Measurements from ENCODE around the gene SPINK1. TPM values are rescaled to one million over a fixed set of nuclear protein-coding genes. Genes with fewer than 3 reads are reported as not detected.

The SPINK1 gene
- polyA plus RNA-seq, 1 experiment: not detected

DNA sequence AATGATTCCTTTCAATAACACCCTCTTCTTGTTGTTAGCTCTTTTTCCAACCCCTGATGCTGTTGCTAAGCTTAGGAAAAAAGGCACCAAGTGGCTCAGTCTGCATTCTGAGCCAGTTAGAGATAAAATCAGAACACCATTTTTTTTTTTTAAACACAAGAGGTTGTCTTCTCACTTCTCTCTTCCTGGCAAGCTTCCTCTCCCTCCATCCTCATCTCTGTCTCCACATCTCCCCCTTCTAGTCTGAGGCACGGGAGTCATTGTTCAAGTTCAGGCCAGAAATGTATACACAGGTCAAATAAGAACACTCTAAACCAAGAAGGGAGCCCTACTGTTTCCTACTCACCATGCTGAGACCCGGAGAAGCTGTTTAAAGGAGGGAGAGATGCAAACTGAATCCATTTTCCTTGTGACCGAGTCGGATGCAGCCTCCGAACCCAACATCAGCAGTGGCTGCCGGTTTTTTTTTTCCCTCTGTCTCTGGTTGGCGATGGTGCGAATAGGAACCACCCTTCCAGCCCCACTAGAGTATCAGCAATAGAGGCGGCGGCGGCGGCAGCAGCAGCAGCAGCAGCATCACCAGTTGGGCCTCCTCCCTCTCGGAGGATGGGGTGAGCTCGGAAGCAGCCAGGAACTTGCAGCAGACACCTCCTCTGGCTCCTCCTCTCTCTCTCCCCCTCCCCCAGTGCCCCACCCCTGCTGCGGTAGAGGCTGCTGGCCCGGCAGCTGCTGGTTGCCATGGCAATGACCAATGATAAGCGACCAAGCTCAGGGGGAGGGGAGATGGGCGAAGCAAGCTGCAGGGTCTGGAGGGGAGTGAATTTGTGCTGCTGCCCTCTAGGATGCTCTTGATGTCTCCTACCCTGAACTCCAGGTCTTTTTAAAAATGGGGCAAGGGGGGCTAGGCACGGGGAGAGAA is 49.1 kb downstream of the SPINK1 start, which contains the start of gene JAKMIP2:
TSS of gene JAKMIP2 (minus strand) at position 619 of the 919 bp plus-strand sequence. CDS start 110,922 bp downstream, outside the sequence.
- TF ChIP-seq, protein P1, sequence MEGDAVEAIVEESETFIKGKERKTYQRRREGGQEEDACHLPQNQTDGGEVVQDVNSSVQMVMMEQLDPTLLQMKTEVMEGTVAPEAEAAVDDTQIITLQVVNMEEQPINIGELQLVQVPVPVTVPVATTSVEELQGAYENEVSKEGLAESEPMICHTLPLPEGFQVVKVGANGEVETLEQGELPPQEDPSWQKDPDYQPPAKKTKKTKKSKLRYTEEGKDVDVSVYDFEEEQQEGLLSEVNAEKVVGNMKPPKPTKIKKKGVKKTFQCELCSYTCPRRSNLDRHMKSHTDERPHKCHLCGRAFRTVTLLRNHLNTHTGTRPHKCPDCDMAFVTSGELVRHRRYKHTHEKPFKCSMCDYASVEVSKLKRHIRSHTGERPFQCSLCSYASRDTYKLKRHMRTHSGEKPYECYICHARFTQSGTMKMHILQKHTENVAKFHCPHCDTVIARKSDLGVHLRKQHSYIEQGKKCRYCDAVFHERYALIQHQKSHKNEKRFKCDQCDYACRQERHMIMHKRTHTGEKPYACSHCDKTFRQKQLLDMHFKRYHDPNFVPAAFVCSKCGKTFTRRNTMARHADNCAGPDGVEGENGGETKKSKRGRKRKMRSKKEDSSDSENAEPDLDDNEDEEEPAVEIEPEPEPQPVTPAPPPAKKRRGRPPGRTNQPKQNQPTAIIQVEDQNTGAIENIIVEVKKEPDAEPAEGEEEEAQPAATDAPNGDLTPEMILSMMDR (IDR thresholded peaks at IDR 0.05; ENCODE audit: insufficient read depth, low read depth, low read length): no peak
- DNase-seq (ENCODE audit: low read depth): no peak
- no peaks in the 10 kb centered on the region for H3K36me3 ChIP-seq (ENCODE audit: control insufficient read depth, insufficient read depth, low read length)
- ChIA-PET POLR2A (no interaction called here), CTCF (interaction anchor here (0.5 to 1.1 kb wide), 2 partner anchors 205 to 224 kb away, joined by 3 read pairs; no protein-coding TSS in a partner anchor)
- no peaks in the 10 kb centered on the region for H3K27me3 ChIP-seq (ENCODE audit: control insufficient read depth, insufficient read depth, low read length)
- H3K4me3 ChIP-seq (ENCODE audit: low read depth, low read length): no peak within 1 kb of the TSS

DNA sequence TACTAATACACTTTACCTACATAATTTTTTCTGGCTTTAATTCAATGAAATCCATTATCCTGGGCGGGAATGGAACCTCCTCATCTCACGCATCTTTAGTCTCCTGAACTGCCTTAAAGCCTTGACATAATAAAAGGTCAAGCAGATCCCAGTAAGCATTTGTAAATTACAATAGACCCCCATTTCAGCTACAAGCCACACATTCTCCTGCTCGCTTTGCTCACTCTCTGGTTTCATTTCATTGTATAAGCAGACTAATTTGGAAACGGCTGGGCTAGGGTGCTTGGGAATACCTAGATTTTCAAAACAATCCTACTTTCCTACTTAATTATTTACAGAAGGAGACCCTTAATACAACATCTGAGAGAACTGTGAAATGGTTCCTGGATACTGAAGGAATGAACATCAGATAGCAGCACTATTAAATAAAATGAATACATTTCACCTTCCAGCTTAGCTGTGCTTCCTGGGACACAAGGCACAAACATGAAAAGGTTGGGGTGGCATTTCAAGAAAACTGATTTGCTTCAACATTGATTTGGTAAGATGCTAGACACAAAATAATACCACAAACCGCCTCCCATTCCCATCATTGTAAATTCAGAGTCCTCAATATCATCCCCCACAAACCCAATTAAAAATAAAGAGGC is 50.4 kb downstream of the SPINK1 start:
- TF ChIP-seq, protein P1 (IDR thresholded peaks at IDR 0.05; ENCODE audit: insufficient read depth, low read depth, low read length): no peak
- POLR2A ChIA-PET: no interaction called here

DNA sequence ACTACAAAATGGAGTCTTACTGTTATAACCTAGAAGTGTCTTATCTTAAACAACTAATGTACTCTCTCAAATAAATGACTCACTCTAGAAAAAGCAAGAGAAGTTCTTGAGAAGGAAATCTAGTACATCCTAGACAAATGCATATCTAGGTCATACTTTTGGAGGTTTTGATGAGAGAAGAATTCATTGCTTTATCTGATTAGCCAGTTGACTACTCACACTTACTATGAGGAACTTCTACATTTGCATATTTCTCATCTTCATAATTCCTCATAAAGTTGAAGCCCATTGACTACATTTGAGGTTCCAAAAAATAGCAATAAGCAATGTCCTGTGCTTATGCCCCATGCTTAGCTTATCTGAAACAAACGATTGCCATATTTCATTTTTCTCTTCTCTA is 51.8 kb downstream of the SPINK1 start:
- H3K36me3 ChIP-seq (ENCODE audit: control insufficient read depth, insufficient read depth, low read length): no peaks in the 10 kb centered on the region
- no peak for DNase-seq (ENCODE audit: low read depth)
- POLR2A ChIA-PET: no interaction called here
- CTCF ChIA-PET: interaction anchor here (1.1 kb wide), 1 partner anchor 10 kb away, joined by 3 read pairs; no protein-coding TSS in a partner anchor
- TF ChIP-seq, protein P1 (IDR thresholded peaks at IDR 0.05; ENCODE audit: insufficient read depth, low read depth, low read length): no peak
- H3K4me3 ChIP-seq (ENCODE audit: low read depth, low read length): no peak overlapping the region
- no peaks in the 10 kb centered on the region for H3K27me3 ChIP-seq (ENCODE audit: control insufficient read depth, insufficient read depth, low read length)

More for the DNA sequence above, 50.4 kb downstream of the SPINK1 start:
- no peaks in the 10 kb centered on the region for H3K36me3 ChIP-seq (ENCODE audit: control insufficient read depth, insufficient read depth, low read length)
- DNase-seq (ENCODE audit: low read depth): no peak
- no peaks in the 10 kb centered on the region for H3K27me3 ChIP-seq (ENCODE audit: control insufficient read depth, insufficient read depth, low read length)
- CTCF ChIA-PET: no interaction called here
- H3K4me3 ChIP-seq (ENCODE audit: low read depth, low read length): no peak overlapping the region

DNA sequence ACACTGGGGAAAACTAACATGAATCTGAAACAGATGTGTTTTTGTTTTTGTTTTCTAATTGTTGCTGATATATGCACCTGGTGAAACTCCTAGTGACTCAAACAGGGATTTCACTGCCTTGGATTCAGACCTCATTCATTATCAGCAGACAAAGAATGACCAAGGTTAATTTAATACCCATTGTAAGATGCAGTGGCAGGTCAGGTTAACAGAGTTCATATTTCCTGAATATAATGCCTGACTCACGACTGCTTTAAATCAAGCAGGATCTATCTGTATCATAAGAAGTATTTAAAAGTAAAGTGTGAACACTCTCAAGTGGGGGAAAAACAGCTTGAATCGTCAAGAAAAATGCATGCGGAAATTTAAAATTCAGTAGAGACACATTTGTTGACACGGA is 54.5 kb downstream of the SPINK1 start:
- no peak overlapping the region for H3K4me3 ChIP-seq (ENCODE audit: low read depth, low read length)
- H3K36me3 ChIP-seq (ENCODE audit: control insufficient read depth, insufficient read depth, low read length): no peaks in the 10 kb centered on the region
- TF ChIP-seq, protein P1 (IDR thresholded peaks at IDR 0.05; ENCODE audit: insufficient read depth, low read depth, low read length): no peak
- DNase-seq (ENCODE audit: low read depth): no peak
- no peaks in the 10 kb centered on the region for H3K27me3 ChIP-seq (ENCODE audit: control insufficient read depth, insufficient read depth, low read length)
- POLR2A ChIA-PET: no interaction called here
- CTCF ChIA-PET: no interaction called here

Other genes starting within 250 kb of the SPINK1 start
- not detected in 2 replicates for gene JAKMIP2, start 48.9 kb downstream of the SPINK1 start, polyA plus RNA-seq (2011; rRNA removed)
- gene SCGB3A2, start 47.0 kb upstream of the SPINK1 start, polyA plus RNA-seq (2011; rRNA removed): not detected in 2 replicates
- gene C5orf46, start 74.9 kb upstream of the SPINK1 start, polyA plus RNA-seq (2011; rRNA removed): 13.4 and 19.6 TPM in 2 replicates
- gene SPINK5, start 232.3 kb upstream of the SPINK1 start, polyA plus RNA-seq (2011; rRNA removed): not detected in 2 replicates